MCF 10A (cell line): Measurements from ENCODE around the gene NOX1. TPM values are rescaled to one million over a fixed set of nuclear protein-coding genes. Genes with fewer than 3 reads are reported as not detected.

Source experiments
- Bru-seq: library from RNA; stranded (reverse); fragments of 400-500 nt; gene quantifications from one replicate; lab custom pipeline; 2021; lab: Mats Ljungman, UMichigan
- BruChase-seq, 2 experiments: library from RNA; stranded (reverse); fragments of 400-500 nt; gene quantifications; one replicate each; lab custom pipeline; 2021; lab: Mats Ljungman, UMichigan
- BruUV-seq: library from RNA; stranded (reverse); fragments of 400-500 nt; replicated peaks from 2 replicates; lab custom pipeline; 2021; lab: Mats Ljungman, UMichigan
- CTCF ChIA-PET: fragments of 300-600 bp; sonication (Branson Sonifier 250); formaldehyde crosslinking; extraction: SDS; loops from one replicate; lab custom pipeline; 2021; ENCODE audit warnings: antibody characterized with exemption, inconsistent platforms; lab: Yijun Ruan, JAX
- POLR2A ChIA-PET: fragments of 300-600, 350-650 bp; sonication (Branson Sonifier 250); formaldehyde crosslinking; extraction: SDS; loops from one replicate; lab custom pipeline; 2020; ENCODE audit warnings: antibody characterized with exemption, inconsistent platforms; lab: Yijun Ruan, JAX
- DNase-seq: peaks from one replicate; pipeline ENCODE4 v3.0.0-alpha.2; 2018; ENCODE audit not compliant: unreplicated experiment
- H3K27ac Mint-ChIP-seq: one replicate; pipeline ENCODE4 v1.8.0; 2022; ENCODE audit warnings: mild to moderate bottlenecking, low read depth, mixed read lengths; ENCODE audit not compliant: unreplicated experiment
- H3K27me3 Mint-ChIP-seq: one replicate; pipeline ENCODE4 v1.8.0; 2022; ENCODE audit warnings: mixed read lengths; ENCODE audit not compliant: insufficient read depth, unreplicated experiment
- H3K36me3 Mint-ChIP-seq: one replicate; pipeline ENCODE4 v1.8.0; 2022; ENCODE audit warnings: mild to moderate bottlenecking, moderate library complexity, mixed read lengths; ENCODE audit not compliant: insufficient read depth, unreplicated experiment
- H3K4me1 Mint-ChIP-seq: one replicate; pipeline ENCODE4 v1.8.0; 2022; ENCODE audit warnings: mixed read lengths; ENCODE audit not compliant: insufficient read depth, unreplicated experiment
- H3K4me3 Mint-ChIP-seq: one replicate; pipeline ENCODE4 v1.8.0; 2022; ENCODE audit warnings: mild to moderate bottlenecking, moderate library complexity, mixed read lengths; ENCODE audit not compliant: unreplicated experiment
- H3K9me3 Mint-ChIP-seq: one replicate; pipeline ENCODE4 v1.8.0; 2022; ENCODE audit warnings: mixed read lengths; ENCODE audit not compliant: unreplicated experiment
- CTCF ChIP-seq: fragments of 200-600 bp; IDR thresholded peaks from one replicate; pipeline ENCODE4 v1.8.0; 2022; ENCODE audit warnings: antibody characterized with exemption, mild to moderate bottlenecking; ENCODE audit not compliant: unreplicated experiment
- intact Hi-C: fragments of 100-400 bp; cut with micrococcal nuclease; formaldehyde crosslinking; loops from 2 replicates; pipeline ENCODE4 v1.14.1; 2022
- long read RNA-seq: library from polyadenylated mRNA; stranded (forward); transcript quantifications from one replicate; pipeline ENCODE4 v2.0.0, GENCODE V29; 2022
- total RNA-seq: library from RNA; stranded (reverse); gene quantifications from 2 replicates; pipeline ENCODE4 v1.2.3, GENCODE V29; 2022

NOX1 gene
- total RNA-seq (not detected in 2 replicates), Bru-seq, nascent RNA (percentile 4 among the genes with signal in this experiment), BruChase-seq, experiment 1, labeled RNA remaining after a 6-hour chase (percentile 9 among the genes with signal in this experiment), BruChase-seq, experiment 2, labeled RNA remaining after a 2-hour chase (percentile 8 among the genes with signal in this experiment)
- long read RNA-seq: 0 reads

DNA sequence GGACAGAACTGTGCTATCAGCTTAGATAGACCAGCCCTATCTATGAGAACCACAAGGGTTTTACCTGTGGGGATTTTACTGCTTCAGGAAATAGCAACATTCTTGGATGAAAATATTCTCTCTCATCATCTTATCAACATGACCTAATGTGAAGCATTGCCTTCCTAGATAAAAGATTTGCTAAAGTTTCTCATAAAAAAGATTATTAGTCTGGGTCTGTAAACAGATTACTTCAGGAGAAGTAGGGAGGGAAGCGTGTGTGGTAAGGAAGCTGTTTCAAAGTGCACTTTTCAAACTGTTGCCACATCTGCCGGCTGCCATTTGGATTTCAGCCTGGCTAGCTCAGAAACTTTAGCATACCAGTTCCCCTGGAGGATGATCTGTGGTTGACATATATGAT lies at the start of gene NOX1:
TSS of gene NOX1 (minus strand) at position 35 of the 400 bp plus-strand sequence. CDS start 220 bp downstream, outside the sequence.
- H3K9me3 Mint-ChIP-seq: no peaks in the 10 kb centered on the region
- no peaks in the 10 kb centered on the region for H3K36me3 Mint-ChIP-seq
- TF ChIP-seq CTCF: no peak
- POLR2A ChIA-PET: no interaction called here
- CTCF ChIA-PET: no interaction called here
- no peaks in the 10 kb centered on the region for H3K4me1 Mint-ChIP-seq
- BruUV-seq: no TSS peak
- peaks cover 44% of the 10 kb centered on the region for H3K27me3 Mint-ChIP-seq
- DNase-seq: no peak
- no peak within 1 kb of the TSS for H3K4me3 Mint-ChIP-seq
- intact Hi-C loops: no loop called here
- H3K27ac Mint-ChIP-seq: no peak within 1 kb of the TSS

DNA sequence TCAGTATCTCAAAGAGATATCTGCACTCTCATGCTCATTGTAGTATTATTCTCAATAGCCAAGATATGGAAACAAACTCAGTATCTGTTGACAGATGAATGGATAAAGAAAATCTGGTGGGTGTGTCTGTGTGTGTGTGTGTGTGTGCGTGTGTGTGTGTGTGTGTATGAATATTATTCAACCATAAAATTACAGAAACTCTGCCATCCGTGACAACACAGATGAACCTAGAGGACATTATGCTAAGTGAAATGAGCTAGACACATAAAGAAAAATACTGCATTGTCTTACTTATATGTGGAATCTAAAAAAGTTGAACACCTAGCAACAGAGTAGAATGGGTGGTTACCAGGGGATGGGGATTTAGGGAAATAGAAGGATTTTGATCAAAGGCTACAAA lies 41.4 kb upstream of the NOX1 start:
- no TSS peak for BruUV-seq
- CTCF ChIA-PET: interaction anchor here (0.8 kb wide), 1 partner anchor 14 kb away, joined by 3 read pairs; no protein-coding TSS in a partner anchor
- Mint-ChIP-seq H3K4me3 (no peak overlapping the region), H3K27ac (no peak overlapping the region), H3K36me3 (no peaks in the 10 kb centered on the region), H3K4me1 (no peaks in the 10 kb centered on the region), H3K9me3 (no peaks in the 10 kb centered on the region), H3K27me3 (peaks cover 72% of the 10 kb centered on the region)
- POLR2A ChIA-PET: no interaction called here
- DNase-seq: no peak
- no peak for TF ChIP-seq CTCF
- intact Hi-C loops: no loop called here

DNA sequence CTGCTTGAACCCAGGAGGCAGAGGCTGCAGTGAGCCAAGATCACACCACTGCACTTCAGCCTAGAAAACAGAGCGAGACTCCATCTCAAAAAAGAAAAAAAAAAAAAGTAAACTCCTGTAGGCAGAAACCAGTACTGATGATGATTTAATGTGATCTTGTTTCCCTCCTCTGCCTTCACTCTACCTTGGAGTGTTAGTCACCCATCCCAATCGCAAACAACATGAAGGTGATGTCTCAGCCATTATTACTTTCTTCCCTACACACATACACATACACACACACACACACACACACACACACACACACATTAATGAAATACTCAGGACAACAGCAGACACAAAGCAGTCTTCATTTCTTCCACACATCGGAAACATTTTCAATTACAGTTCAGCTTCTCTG lies 39.0 kb upstream of the NOX1 start:
- ChIA-PET POLR2A (no interaction called here), CTCF (interaction anchor here (1.2 kb wide), 1 partner anchor 228 kb away, joined by 3 read pairs; no protein-coding TSS in a partner anchor)
- no peak for TF ChIP-seq CTCF
- no peaks in the 10 kb centered on the region for H3K36me3 Mint-ChIP-seq
- no peaks in the 10 kb centered on the region for H3K4me1 Mint-ChIP-seq
- no TSS peak for BruUV-seq
- H3K27ac Mint-ChIP-seq: no peak overlapping the region
- intact Hi-C loops: no loop called here
- H3K4me3 Mint-ChIP-seq: no peak overlapping the region
- DNase-seq: no peak
- H3K27me3 Mint-ChIP-seq: peaks cover 68% of the 10 kb centered on the region
- no peaks in the 10 kb centered on the region for H3K9me3 Mint-ChIP-seq

DNA sequence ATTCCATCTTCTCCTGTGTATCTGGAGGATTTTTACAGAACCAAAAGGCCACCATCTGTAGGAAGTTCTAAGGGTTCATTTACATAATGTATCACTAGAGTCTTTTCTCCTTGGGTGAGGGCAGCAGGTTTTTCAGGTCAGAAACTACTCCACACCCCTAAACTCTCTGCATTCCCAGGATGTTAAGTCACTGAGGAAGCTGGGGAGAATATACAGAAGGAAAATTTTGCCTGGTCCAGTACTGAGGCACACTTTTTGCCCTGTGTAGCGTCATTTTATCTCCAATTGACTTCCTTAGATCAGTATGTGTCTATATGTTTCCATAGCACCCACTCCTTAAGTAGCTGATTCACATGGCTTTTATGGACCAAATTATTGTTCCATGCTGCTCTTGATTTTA lies 37.6 kb upstream of the NOX1 start:
- no peak for TF ChIP-seq CTCF
- no peak overlapping the region for H3K27ac Mint-ChIP-seq

More for the DNA sequence above, 37.6 kb upstream of the NOX1 start:
- CTCF ChIA-PET: no interaction called here
- no peaks in the 10 kb centered on the region for H3K36me3 Mint-ChIP-seq
- BruUV-seq: no TSS peak
- intact Hi-C loops: no loop called here
- peaks cover 70% of the 10 kb centered on the region for H3K27me3 Mint-ChIP-seq
- no peaks in the 10 kb centered on the region for H3K9me3 Mint-ChIP-seq
- H3K4me3 Mint-ChIP-seq: no peak overlapping the region
- DNase-seq: no peak
- no peaks in the 10 kb centered on the region for H3K4me1 Mint-ChIP-seq
- POLR2A ChIA-PET: no interaction called here
